A673 (cell line): ENCODE results near the gene SIK3.

ENCODE experiments used
- CTCF ChIP-seq: fragments of 300-800, 200-600 bp; sonication (generic); conservative IDR thresholded peaks from 2 replicates; pipeline ENCODE4 v1.5.1; 2017; ENCODE audit warnings: low read depth, mild to moderate bottlenecking, antibody characterized with exemption, low read length, moderate library complexity, mixed read lengths
- EZH2 ChIP-seq: fragments of 200-600 bp; sonication (generic); IDR thresholded peaks from 2 replicates; pipeline ENCODE4 v1.6.1; 2017; ENCODE audit warnings: borderline replicate concordance, low read depth, mild to moderate bottlenecking, mixed read lengths, antibody characterized with exemption, low read length; ENCODE audit not compliant: poor library complexity, severe bottlenecking

GRCh38 chr11:116906479-116906878 is 191.7 kb downstream of the SIK3 start:
- TF ChIP-seq EZH2 = no peak
- no peak for TF ChIP-seq CTCF
